ENCODE measurements around the gene FAM98B.

FAM98B gene

DNA sequence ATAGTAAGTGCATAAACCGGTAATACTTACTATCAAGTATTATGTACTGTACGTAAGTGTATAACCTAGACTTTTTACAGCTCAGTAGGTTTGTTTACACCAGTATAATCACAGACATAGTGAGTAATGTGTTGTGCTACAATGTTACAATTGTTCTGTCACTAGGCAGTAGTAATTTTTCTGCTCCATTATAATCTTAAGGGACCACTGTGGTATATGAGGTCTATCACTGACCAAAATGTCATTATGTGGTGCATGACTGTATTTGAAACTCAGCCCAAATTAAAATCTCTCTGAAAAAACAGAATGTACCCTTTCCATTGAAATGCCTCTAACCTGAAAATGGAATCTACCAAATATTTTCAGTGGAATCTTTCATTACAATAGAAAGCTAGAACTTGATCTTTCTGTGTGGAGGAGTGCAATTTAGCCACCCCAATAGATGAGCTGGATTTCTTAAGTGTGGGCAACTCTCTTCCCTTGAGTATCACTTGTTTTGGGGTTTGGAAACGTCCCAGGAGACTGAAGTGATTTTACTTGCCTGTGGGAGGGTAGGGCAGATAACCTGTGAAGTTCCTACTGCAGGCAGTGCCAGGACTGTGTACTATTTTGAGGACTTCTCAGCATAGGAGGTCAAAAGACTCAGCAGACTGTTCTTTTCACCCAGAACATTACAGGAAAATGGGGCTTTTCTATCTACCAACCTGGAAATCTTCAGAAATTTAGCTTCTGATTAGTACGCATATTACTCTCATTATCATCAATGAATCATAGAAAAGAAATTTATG lies 50.9 kb downstream of the FAM98B start:
- Mint-ChIP-seq H3K4me1 (no peaks in the 10 kb centered on the region), H3K9me3 (no peaks in the 10 kb centered on the region), H3K27me3 (ENCODE audit: low read depth) (no peaks in the 10 kb centered on the region), H3K27ac (no peak overlapping the region), H3K4me3 (no peak overlapping the region), H3K36me3 (ENCODE audit: low read depth) (no peaks in the 10 kb centered on the region)
- TF ChIP-seq, protein P1, sequence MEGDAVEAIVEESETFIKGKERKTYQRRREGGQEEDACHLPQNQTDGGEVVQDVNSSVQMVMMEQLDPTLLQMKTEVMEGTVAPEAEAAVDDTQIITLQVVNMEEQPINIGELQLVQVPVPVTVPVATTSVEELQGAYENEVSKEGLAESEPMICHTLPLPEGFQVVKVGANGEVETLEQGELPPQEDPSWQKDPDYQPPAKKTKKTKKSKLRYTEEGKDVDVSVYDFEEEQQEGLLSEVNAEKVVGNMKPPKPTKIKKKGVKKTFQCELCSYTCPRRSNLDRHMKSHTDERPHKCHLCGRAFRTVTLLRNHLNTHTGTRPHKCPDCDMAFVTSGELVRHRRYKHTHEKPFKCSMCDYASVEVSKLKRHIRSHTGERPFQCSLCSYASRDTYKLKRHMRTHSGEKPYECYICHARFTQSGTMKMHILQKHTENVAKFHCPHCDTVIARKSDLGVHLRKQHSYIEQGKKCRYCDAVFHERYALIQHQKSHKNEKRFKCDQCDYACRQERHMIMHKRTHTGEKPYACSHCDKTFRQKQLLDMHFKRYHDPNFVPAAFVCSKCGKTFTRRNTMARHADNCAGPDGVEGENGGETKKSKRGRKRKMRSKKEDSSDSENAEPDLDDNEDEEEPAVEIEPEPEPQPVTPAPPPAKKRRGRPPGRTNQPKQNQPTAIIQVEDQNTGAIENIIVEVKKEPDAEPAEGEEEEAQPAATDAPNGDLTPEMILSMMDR (IDR thresholded peaks at IDR 0.05; ENCODE audit: unreplicated experiment in 3 of 3), result no peak

DNA sequence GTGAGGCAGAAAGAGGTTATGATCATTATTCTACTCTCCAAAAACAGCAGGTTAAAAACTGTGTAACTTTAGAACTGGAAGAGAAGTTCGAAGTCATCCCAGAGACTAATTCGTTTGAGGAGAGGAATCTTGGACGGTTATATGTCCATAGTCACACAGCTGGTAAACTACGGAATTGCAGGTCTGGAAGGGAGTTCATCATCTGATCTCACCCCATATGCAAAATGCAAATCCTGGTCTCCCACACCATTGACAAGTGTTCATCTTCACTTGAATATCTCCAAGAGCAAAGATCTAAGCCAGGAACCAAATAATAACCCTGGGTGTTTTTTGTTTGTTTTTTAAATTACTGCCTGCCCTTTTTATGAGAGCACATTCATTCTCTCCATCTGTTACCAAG lies 53.1 kb downstream of the FAM98B start:
- H3K4me1 Mint-ChIP-seq, result no peaks in the 10 kb centered on the region
- H3K27me3 Mint-ChIP-seq (ENCODE audit: low read depth), result no peaks in the 10 kb centered on the region
- TF ChIP-seq, protein P1 (IDR thresholded peaks at IDR 0.05; ENCODE audit: unreplicated experiment in 3 of 3), result no peak
- no peaks in the 10 kb centered on the region for H3K9me3 Mint-ChIP-seq
- H3K36me3 Mint-ChIP-seq (ENCODE audit: low read depth), result no peaks in the 10 kb centered on the region
- H3K4me3 Mint-ChIP-seq, result no peak overlapping the region
- H3K27ac Mint-ChIP-seq, result no peak overlapping the region

DNA sequence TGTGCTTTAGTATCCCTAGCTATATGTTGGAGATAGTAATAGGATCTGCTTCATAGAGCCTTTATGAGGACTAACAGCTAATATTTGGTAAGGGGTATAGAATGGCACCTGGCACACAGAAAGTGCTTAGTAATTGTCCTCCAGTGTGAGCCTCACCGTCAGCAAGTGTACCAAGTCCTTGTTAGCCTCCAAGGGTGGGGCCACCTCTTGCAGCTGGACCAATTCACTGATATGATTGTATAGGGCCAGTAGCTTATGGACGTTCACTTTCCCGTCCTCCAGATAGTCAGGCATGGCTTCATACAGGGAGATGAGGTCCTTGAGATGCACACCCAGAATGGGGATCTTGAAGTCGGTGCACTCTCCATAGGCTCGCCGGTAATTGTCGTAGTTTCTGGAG lies 53.6 kb downstream of the FAM98B start:
- Mint-ChIP-seq H3K27ac (no peak overlapping the region), H3K4me1 (no peaks in the 10 kb centered on the region), H3K9me3 (no peaks in the 10 kb centered on the region), H3K4me3 (no peak overlapping the region), H3K36me3 (ENCODE audit: low read depth) (no peaks in the 10 kb centered on the region), H3K27me3 (ENCODE audit: low read depth) (no peaks in the 10 kb centered on the region)
- TF ChIP-seq, protein P1 (IDR thresholded peaks at IDR 0.05; ENCODE audit: unreplicated experiment in 3 of 3), result no peak

GRCh38 chr15:38508647-38509046 lies 54.7 kb downstream of the FAM98B start:
- H3K4me3 Mint-ChIP-seq, result no peak overlapping the region
- H3K9me3 Mint-ChIP-seq, result no peaks in the 10 kb centered on the region
- no peak overlapping the region for H3K27ac Mint-ChIP-seq
- H3K4me1 Mint-ChIP-seq, result no peaks in the 10 kb centered on the region
- H3K36me3 Mint-ChIP-seq (ENCODE audit: low read depth), result no peaks in the 10 kb centered on the region
- TF ChIP-seq, protein P1 (IDR thresholded peaks at IDR 0.05; ENCODE audit: unreplicated experiment in 3 of 3), result no peak
- no peaks in the 10 kb centered on the region for H3K27me3 Mint-ChIP-seq (ENCODE audit: low read depth)

GRCh38 chr15:38509152-38509551 lies 55.2 kb downstream of the FAM98B start:
- no peak overlapping the region for H3K27ac Mint-ChIP-seq
- TF ChIP-seq, protein P1 (IDR thresholded peaks at IDR 0.05; ENCODE audit: unreplicated experiment in 3 of 3), result no peak
- H3K9me3 Mint-ChIP-seq, result no peaks in the 10 kb centered on the region
- no peaks in the 10 kb centered on the region for H3K27me3 Mint-ChIP-seq (ENCODE audit: low read depth)
- H3K36me3 Mint-ChIP-seq (ENCODE audit: low read depth), result no peaks in the 10 kb centered on the region
- H3K4me3 Mint-ChIP-seq, result no peak overlapping the region
- no peaks in the 10 kb centered on the region for H3K4me1 Mint-ChIP-seq

GRCh38 chr15:38512901-38513300 lies 59.0 kb downstream of the FAM98B start:
- H3K27ac Mint-ChIP-seq, result no peak overlapping the region
- H3K4me1 Mint-ChIP-seq, result peaks cover 9% of the 10 kb centered on the region
- no peak overlapping the region for H3K4me3 Mint-ChIP-seq
- H3K9me3 Mint-ChIP-seq, result no peaks in the 10 kb centered on the region
- H3K36me3 Mint-ChIP-seq (ENCODE audit: low read depth), result no peaks in the 10 kb centered on the region
- H3K27me3 Mint-ChIP-seq (ENCODE audit: low read depth), result no peaks in the 10 kb centered on the region
- TF ChIP-seq, protein P1 (IDR thresholded peaks at IDR 0.05; ENCODE audit: unreplicated experiment in 3 of 3), result no peak

Data from nephron (organoid).